Measurements from ENCODE around the gene SLCO2A1.

SLCO2A1 gene

DNA sequence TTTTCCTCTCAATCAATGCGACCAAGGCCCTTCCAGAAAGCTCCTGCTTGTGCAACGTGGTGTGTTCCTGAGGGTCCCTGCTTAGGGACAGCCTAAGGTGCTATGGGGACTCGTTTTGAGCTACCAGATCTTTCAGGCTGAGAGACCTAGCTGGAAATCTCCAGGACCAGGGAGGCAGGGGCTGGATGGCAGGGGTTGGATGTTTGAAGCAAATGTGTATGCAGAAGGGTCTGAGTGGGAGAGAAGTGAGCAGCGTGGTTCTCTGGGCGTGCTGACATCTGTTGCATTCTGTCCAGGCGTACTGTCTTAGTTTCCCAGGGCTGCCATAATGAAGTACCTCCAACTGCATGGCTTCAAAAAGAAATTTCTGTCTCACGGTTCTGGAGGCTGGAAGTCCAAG, 31.7 kb upstream of the SLCO2A1 start:
- DNase-seq (ENCODE audit: low read depth in 3 of 3, low spot score in 1 of 3): no peak

- no peak for DNase-seq (ENCODE audit: low read depth in 3 of 3, low spot score in 1 of 3)
Measured at GRCh38 chr3:134060561-134061385, 31.0 kb upstream of the SLCO2A1 start.

- DNase-seq (ENCODE audit: low read depth in 3 of 3, low spot score in 1 of 3): no peak
Measured at GRCh38 chr3:134059671-134060560, 30.2 kb upstream of the SLCO2A1 start.

GRCh38 chr3:134059035-134059601, 29.4 kb upstream of the SLCO2A1 start:
- no peak for DNase-seq (ENCODE audit: low read depth in 3 of 3, low spot score in 1 of 3)

DNA sequence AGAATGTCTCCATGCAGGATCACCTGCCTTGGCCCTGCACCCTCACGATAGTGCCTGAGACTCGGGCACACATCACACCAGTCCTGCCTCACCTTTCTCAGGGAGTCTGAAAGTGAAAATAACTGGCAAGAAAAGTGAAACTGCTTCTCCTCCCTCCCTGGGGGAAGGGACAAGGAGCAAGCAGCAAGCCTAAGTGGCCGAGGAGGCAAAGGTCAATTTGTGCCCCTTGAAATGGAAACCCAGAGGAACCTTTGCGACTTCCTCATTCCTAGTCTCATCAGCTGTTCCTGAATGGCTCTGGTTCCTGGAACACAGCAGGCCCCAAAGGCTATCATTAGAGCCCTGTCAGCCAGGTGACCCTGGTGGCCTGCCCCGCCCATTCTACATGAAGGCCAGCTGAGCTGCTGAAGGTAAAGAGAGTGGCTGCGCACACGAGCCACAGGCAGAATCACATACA, 28.0 kb upstream of the SLCO2A1 start:
- no peak for DNase-seq (ENCODE audit: low read depth in 3 of 3, low spot score in 1 of 3)

DNA sequence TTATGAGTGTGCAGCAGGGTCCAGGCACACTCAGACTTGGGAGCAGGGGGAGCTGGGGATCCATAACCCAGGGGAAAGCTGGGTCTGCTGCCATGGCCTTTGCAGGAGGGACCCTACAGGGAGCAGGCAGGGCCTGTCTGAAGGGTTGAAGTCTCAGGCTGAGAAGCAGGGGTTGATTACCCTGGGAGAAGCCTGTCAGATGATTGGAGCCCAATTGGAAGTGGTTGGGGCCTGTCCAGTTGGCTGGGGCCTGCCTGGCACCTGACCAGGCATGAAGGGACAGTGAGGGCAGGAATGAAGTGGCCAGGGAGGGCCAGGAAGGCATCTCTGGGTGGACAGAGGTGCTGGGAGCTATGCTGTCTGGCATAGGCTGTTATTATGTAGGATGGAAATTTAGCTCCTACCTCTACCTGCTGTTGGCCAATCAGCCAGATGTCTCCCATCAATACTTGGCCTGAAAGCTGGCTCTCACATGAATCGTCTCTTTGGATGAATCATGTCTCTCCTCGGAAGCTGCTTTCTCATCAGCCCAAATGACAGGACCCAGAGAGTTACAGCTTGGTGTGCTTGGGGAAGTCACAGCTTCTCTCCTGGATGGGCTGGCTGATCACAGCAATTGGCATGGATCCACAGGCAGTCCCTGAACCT, 27.4 kb upstream of the SLCO2A1 start:
- DNase-seq (ENCODE audit: low read depth in 3 of 3, low spot score in 1 of 3): no peak

GRCh38 chr3:134056464-134056891, 26.8 kb upstream of the SLCO2A1 start:
- no peak for DNase-seq (ENCODE audit: low read depth in 3 of 3, low spot score in 1 of 3)

DNA sequence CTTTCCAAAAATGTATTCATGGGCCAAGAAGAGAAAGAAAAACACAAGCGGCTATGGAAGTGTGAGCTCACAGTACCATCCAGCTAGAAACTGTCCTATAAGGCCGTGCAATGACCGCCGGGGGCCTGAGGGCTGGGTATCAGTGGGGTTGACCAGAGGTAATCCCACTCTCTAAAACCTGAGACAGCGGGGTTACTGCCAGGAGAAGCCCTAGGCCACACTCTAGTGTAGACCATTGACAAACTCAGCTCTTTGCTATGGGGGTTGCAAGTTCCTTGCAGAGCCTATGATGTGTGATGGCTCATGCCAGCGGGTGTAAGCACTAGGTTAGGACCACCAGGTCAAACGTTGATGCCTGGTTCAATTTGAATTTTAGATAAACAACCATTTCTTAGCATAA, 25.9 kb upstream of the SLCO2A1 start:
- no peak for DNase-seq (ENCODE audit: low read depth in 3 of 3, low spot score in 1 of 3)

DNA sequence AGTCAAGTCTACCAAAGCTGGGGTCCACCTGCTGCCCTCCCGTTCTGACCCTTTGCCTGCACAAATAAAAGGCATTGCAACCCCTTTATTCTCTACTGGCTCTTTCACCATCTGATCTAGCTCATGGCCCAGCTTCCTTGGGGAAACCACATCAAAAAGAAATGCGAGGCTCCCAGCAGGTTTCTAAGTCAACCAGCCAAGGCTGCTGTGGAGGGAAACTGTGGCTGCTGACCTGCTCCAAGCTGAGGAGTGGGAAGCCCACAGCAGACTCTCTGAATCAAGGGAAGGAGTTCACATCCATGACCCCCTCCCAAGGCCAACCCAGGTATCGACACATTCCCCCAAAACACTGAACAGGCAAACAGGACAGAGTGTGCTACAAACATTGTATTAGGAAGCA, 25.2 kb upstream of the SLCO2A1 start:
- DNase-seq (ENCODE audit: low read depth in 3 of 3, low spot score in 1 of 3): no peak

GRCh38 chr3:134054231-134054630, 24.5 kb upstream of the SLCO2A1 start:
- no peak for DNase-seq (ENCODE audit: low read depth in 3 of 3, low spot score in 1 of 3)

DNA sequence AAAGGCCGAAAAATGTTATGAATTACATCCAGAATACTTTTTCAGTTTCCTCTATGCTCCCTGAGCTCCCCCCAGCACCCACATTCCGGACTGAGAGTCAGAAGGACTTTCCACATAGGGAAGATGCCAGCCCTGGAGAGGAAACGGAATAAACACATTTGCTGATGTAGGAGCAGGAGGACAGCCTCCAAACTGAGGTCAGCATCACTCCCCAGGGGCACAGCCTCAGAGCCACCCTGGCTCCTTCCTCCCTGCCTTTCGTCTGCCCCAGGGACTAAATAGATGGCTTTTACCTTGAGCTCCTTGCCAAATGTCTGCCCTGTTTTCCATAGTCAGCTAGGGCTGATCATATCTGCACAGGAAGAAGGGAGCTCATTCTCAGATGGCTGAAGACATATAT, 22.6 kb upstream of the SLCO2A1 start:
- no peak for DNase-seq (ENCODE audit: low read depth in 3 of 3, low spot score in 1 of 3)

GRCh38 chr3:134049676-134050075, 20.0 kb upstream of the SLCO2A1 start:
- DNase-seq (ENCODE audit: low read depth in 3 of 3, low spot score in 1 of 3): no peak

DNA sequence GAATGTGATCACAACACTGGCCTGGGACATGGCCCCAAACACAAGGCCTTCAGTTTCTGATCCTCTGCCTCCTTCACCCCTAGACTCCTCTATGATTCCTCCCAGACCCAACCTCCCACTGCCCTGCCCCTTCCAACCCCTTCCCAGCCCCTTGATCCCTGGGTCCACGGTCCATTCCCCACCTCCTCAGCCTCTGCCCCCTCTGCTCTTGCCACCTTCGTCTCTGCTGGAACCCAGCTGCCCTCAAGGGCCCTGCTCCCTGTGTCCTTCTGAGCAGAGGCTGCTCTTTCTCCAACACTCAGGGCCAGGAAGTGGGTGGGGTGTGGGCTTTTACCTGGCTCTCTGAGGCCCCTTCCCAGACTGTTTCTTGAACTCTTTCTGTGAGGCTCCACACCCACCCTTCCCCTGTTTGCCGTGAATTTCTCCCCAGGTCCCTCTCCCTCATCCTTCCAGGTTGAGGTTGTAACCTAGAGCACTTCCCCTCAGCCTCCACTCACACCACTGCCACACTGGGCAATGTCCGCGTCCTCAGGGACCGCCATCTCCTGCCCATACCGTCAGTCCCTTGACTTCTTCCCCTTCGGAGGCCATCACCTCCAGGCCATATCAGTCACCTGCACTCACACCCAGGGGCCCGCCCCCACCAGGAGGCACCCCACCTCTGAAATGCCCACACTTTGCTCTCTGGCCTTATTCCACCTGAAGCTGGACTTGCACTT, 18.7 kb upstream of the SLCO2A1 start:
- DNase-seq (ENCODE audit: low read depth in 3 of 3, low spot score in 1 of 3): no peak

GRCh38 chr3:134044459-134044858, 14.7 kb upstream of the SLCO2A1 start:
- no peak for DNase-seq (ENCODE audit: low read depth in 3 of 3, low spot score in 1 of 3)

DNA sequence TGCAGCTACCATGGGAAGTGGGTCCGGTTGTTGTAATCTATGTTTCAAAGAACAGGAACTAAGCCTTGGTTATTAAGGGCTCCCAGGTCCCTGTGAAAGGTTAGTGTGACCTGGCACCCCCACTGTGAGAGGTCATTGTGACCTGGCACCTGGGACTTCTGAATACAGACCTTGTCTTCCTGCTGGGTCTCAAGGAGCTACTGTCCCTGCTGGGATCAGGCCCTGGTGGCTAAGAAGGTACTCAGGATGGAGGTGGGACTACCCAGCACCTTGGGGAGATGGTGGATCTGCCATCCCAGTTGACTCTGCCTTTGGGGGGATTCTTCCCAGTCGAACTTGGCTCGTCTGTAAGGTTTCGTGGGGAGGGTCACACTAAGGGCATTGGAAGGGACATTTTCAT, 10.3 kb upstream of the SLCO2A1 start:
- no peak for DNase-seq (ENCODE audit: low read depth in 3 of 3, low spot score in 1 of 3)

GRCh38 chr3:134039161-134039862, 9.6 kb upstream of the SLCO2A1 start:
- DNase-seq (ENCODE audit: low read depth in 3 of 3, low spot score in 1 of 3): no peak

DNA sequence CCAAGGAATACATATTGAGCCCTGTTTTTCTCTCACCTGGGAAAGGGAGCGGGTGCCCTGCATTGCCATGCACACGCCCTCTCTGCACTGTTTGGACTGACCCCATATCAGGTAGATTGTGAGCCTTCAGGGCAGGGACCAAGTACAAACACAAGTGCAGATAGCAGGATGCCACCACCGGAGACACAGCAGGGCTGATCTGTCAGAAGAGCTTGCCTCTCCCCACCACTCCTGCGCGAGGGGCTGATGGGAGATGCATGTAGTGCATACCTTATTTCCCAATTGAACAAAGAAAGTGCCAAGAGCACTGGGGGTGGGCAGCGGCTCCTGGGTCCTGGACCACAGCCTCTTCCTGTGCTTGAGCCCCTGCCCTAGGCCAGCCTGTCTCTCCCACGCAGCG, 9.0 kb upstream of the SLCO2A1 start:
- DNase-seq (ENCODE audit: low read depth in 3 of 3, low spot score in 1 of 3): no peak

GRCh38 chr3:134038071-134038491, 8.4 kb upstream of the SLCO2A1 start:
- no peak for DNase-seq (ENCODE audit: low read depth in 3 of 3, low spot score in 1 of 3)

GRCh38 chr3:134037168-134037567, 7.4 kb upstream of the SLCO2A1 start:
- DNase-seq (ENCODE audit: low read depth in 3 of 3, low spot score in 1 of 3): no peak

GRCh38 chr3:134036291-134036690, 6.6 kb upstream of the SLCO2A1 start:
- DNase-seq (ENCODE audit: low read depth in 3 of 3, low spot score in 1 of 3): no peak

Data from stimulated activated CD4-positive, alpha-beta T cell treated with anti-CD3 and anti-CD28 coated beads, TNF-alpha, amount 100 ng/mL, for 1 hour (primary cell).